Common myeloid progenitor, CD34-positive (primary cell): Measurements from ENCODE around the gene ANO4.
"Not testable (repeated sequence)": the region's sequence is repeated elsewhere in the genome, so short reads cannot be mapped to it uniquely, and the experiment has no call there.

ENCODE experiments used
- CTCF ChIA-PET: fragments of 350-600 bp; sonication (Branson Sonifier 250); formaldehyde crosslinking; loops from one replicate; lab custom pipeline; 2021; ENCODE audit warnings: antibody characterized with exemption; lab: Charles Lee
- POLR2A ChIA-PET: fragments of 350-600 bp; sonication (Branson Sonifier 250); formaldehyde crosslinking; loops from one replicate; lab custom pipeline; 2021; ENCODE audit warnings: antibody characterized with exemption; lab: Charles Lee
- DNase-seq, 3 donors: peaks; one replicate each; pipeline versions ENCODE4 v3.0.0 to v3.0.0-alpha.2; 2013
- H3K27ac ChIP-seq, 2 experiments: 1 replicate in 1 of 2; 2 replicates in 1 of 2; pipeline ENCODE4 v1.7.0; 2013; ENCODE audit warnings: inconsistent platforms in 2 of 2, low read length in 2 of 2, mild to moderate bottlenecking in 2 of 2, low read depth in 1 of 2, moderate library complexity in 1 of 2; ENCODE audit not compliant: severe bottlenecking in 2 of 2, insufficient read depth in 1 of 2, poor library complexity in 1 of 2
- H3K27me3 ChIP-seq, 5 experiments: replicated peaks in 2 of 5; 1 replicate in 3 of 5; 2 replicates in 2 of 5; pipeline versions ENCODE4 v1.6.1 to v1.7.0; 2013; ENCODE audit warnings: low read length in 4 of 5, mild to moderate bottlenecking in 2 of 5, moderate library complexity in 2 of 5, inconsistent platforms in 1 of 5; ENCODE audit not compliant: insufficient read depth in 5 of 5, control insufficient read depth in 4 of 5
- H3K36me3 ChIP-seq, 4 experiments: 1 replicate in 2 of 4; 2 replicates in 2 of 4; pipeline versions ENCODE4 v1.6.1 to v1.7.0; 2013; ENCODE audit warnings: low read length in 3 of 4, control low read depth in 1 of 4, mild to moderate bottlenecking in 1 of 4; ENCODE audit not compliant: control insufficient read depth in 4 of 4, insufficient read depth in 4 of 4
- H3K4me1 ChIP-seq, 4 experiments: 1 replicate in 3 of 4; 2 replicates in 1 of 4; pipeline versions ENCODE4 v1.6.1 to v1.7.1; 2013; ENCODE audit warnings: low read length in 3 of 4, mild to moderate bottlenecking in 3 of 4, control low read depth in 1 of 4, inconsistent platforms in 1 of 4, moderate library complexity in 1 of 4; ENCODE audit not compliant: control insufficient read depth in 4 of 4, insufficient read depth in 4 of 4; ENCODE audit errors: control extremely low read depth in 1 of 4
- H3K4me3 ChIP-seq, 7 experiments: 1 replicate in 4 of 7; 2 replicates in 3 of 7; pipeline versions ENCODE4 v1.5.1 to v1.7.0; 2013; ENCODE audit warnings: mild to moderate bottlenecking in 7 of 7, low read length in 6 of 7, moderate library complexity in 6 of 7, inconsistent platforms in 2 of 7, low read depth in 2 of 7, control low read depth in 1 of 7; ENCODE audit not compliant: insufficient read depth in 4 of 7, control insufficient read depth in 1 of 7; ENCODE audit errors: extremely low read depth in 1 of 7
- H3K9me3 ChIP-seq, 5 experiments: 1 replicate in 4 of 5; 2 replicates in 1 of 5; pipeline versions ENCODE4 v1.6.1 to v1.7.1; 2013; ENCODE audit warnings: low read length in 4 of 5, mild to moderate bottlenecking in 2 of 5, inconsistent platforms in 1 of 5, low read depth in 1 of 5, moderate library complexity in 1 of 5; ENCODE audit not compliant: control insufficient read depth in 4 of 5, insufficient read depth in 2 of 5; ENCODE audit errors: control extremely low read depth in 1 of 5
- WGBS: methylation state at CpG from one replicate; pipeline ENCODE4 v1.1.5; 2013; ENCODE audit not compliant: insufficient coverage; 5-methylcytosine and 5-hydroxymethylcytosine counted together

Gene ANO4

GRCh38 chr12:101087920-101088319 lies 293.3 kb downstream of the ANO4 start:
- H3K36me3 ChIP-seq: no peaks in the 10 kb centered on the region
- H3K9me3 ChIP-seq: no peaks in the 10 kb centered on the region
- ChIA-PET POLR2A (no interaction called here), CTCF (no interaction called here)
- 82% methylated on average over 5 of the region's 5 CpGs for WGBS
- no peak overlapping the region for H3K27ac ChIP-seq
- no peaks in the 10 kb centered on the region for H3K4me1 ChIP-seq
- DNase-seq: no peak
- H3K27me3 ChIP-seq: peaks cover 0 to 22% (median 5%) of the 10 kb centered on the region in 5 experiments
- H3K4me3 ChIP-seq: no peak overlapping the region

GRCh38 chr12:101089271-101089670 lies 294.7 kb downstream of the ANO4 start:
- no peak overlapping the region for H3K27ac ChIP-seq
- H3K9me3 ChIP-seq: no peaks in the 10 kb centered on the region
- POLR2A ChIA-PET: no interaction called here
- H3K4me3 ChIP-seq: no peak overlapping the region
- H3K4me1 ChIP-seq: no peaks in the 10 kb centered on the region
- CTCF ChIA-PET: no interaction called here
- peaks cover 0 to 22% (median 5%) of the 10 kb centered on the region in 5 experiments for H3K27me3 ChIP-seq
- WGBS: no CpG with 5 or more reads among the region's 3 CpGs
- H3K36me3 ChIP-seq: no peaks in the 10 kb centered on the region
- no peak for DNase-seq

DNA sequence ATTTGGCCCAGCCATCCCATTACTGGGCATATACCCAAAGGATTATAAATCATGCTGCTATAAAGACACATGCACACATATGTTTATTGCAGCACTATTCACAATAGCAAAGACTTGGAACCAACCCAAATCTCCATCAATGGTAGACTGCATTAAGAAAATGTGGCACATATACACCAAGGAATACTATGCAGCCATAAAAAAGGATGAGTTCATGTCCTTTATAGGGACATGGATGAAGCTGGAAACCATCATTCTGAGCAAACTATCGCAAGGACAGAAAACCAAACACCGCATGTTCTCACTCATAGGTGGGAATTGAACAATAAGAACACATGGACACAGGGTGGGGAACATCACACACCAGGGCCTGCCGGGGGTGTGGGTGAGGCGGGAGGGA lies 295.6 kb downstream of the ANO4 start:
- H3K4me1 ChIP-seq, CTCF ChIA-PET, H3K36me3 ChIP-seq, H3K4me3 ChIP-seq, H3K27ac ChIP-seq, DNase-seq, POLR2A ChIA-PET, H3K9me3 ChIP-seq: not testable (repeated sequence)
- H3K27me3 ChIP-seq: peaks cover 0 to 22% (median 5%) of the 10 kb centered on the region in 5 experiments
- no CpG with 5 or more reads among the region's 4 CpGs for WGBS

GRCh38 chr12:101097829-101098580 lies 303.4 kb downstream of the ANO4 start:
- POLR2A ChIA-PET: no interaction called here
- DNase-seq: no peak
- H3K36me3 ChIP-seq: no peaks in the 10 kb centered on the region
- H3K27me3 ChIP-seq: peaks cover 0 to 4% (median 0%) of the 10 kb centered on the region in 5 experiments
- no peak overlapping the region for H3K27ac ChIP-seq
- H3K4me1 ChIP-seq: no peaks in the 10 kb centered on the region
- H3K9me3 ChIP-seq: no peaks in the 10 kb centered on the region
- 97% methylated on average over 5 of the region's 5 CpGs for WGBS
- CTCF ChIA-PET: no interaction called here
- H3K4me3 ChIP-seq: no peak overlapping the region

DNA sequence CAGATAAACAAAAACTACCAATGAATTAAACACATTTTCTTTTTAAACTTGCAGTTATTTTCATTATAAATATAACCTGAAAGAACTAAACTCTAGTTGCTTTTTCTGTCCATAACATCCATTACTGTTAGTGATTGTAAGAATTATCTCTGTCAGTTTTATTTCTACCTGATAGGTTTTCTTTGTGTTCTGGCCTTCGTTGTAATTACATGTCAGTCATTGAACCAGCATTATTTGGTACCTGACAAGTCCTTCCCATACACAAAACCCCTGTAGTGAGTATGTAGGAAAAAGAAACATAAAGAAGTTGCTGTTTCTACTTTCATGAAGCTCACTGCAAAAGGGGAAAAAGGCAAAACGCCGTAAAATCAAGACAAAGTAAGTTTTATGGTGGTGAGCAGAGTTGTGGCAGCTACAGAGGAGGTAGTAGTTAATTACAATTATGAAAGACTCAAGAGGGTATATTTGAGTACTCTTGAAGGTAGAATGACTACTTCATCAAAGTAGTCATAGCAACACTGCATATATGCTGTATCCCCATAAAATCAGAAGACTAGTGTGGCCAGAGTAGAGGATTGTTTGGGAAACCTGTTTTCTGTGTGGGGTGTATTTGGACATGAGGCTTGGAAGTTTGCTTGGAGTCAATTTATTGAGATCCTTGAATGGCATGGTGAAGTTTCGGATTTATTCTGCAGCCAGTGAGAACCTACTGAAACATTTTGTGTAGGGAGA lies 312.6 kb downstream of the ANO4 start:
- POLR2A ChIA-PET: no interaction called here
- WGBS: 91% methylated on average over 3 of the region's 4 CpGs
- no peak overlapping the region for H3K27ac ChIP-seq
- no peaks in the 10 kb centered on the region for H3K36me3 ChIP-seq
- no peaks in the 10 kb centered on the region for H3K4me1 ChIP-seq
- H3K27me3 ChIP-seq: peaks cover 0 to 1% (median 0%) of the 10 kb centered on the region in 5 experiments
- H3K9me3 ChIP-seq: peaks cover 0 to 3% (median 0%) of the 10 kb centered on the region in 5 experiments
- DNase-seq: no peak
- CTCF ChIA-PET: no interaction called here
- H3K4me3 ChIP-seq: no peak overlapping the region

DNA sequence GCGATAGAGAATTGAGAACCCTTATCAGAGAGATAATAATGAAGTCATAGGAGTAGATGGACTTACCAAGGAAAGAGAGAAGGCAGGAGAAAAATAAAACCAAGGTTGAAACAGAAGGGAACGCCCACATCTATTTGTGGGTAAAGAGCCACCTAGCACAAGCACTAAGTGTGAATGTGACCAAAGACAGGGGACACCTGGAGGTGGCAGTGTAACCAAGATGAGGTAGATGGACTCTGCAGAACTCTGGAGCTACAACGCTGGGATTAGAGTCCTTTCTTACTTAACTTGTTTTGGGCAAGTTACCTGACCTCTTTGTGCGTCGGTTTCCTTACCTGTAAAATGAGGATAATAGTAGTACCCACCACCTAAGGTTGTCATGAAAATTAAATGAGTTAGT lies 313.6 kb downstream of the ANO4 start:
- no peak overlapping the region for H3K27ac ChIP-seq
- no peaks in the 10 kb centered on the region for H3K4me1 ChIP-seq
- 94% methylated on average over 5 of the region's 5 CpGs for WGBS
- ChIA-PET CTCF (no interaction called here), POLR2A (no interaction called here)
- H3K4me3 ChIP-seq: no peak overlapping the region
- H3K36me3 ChIP-seq: no peaks in the 10 kb centered on the region
- DNase-seq: no peak
- H3K9me3 ChIP-seq: peaks cover 0 to 3% (median 0%) of the 10 kb centered on the region in 5 experiments
- peaks cover 0 to 1% (median 0%) of the 10 kb centered on the region in 5 experiments for H3K27me3 ChIP-seq

GRCh38 chr12:101110866-101111265 lies 316.3 kb downstream of the ANO4 start:
- peaks cover 0 to 1% (median 0%) of the 10 kb centered on the region in 5 experiments for H3K27me3 ChIP-seq
- H3K4me1 ChIP-seq: no peaks in the 10 kb centered on the region
- no peak overlapping the region for H3K27ac ChIP-seq
- DNase-seq: no peak
- POLR2A ChIA-PET: no interaction called here
- WGBS: 89% methylated on average over 1 of the region's 3 CpGs
- no peaks in the 10 kb centered on the region for H3K9me3 ChIP-seq
- CTCF ChIA-PET: no interaction called here
- no peaks in the 10 kb centered on the region for H3K36me3 ChIP-seq
- H3K4me3 ChIP-seq: no peak overlapping the region
